ENCODE data around the gene FBXO44.
A peak's percentile ranks its signal among the peaks of the same experiment; 100 is the strongest.

The FBXO44 gene

DNA sequence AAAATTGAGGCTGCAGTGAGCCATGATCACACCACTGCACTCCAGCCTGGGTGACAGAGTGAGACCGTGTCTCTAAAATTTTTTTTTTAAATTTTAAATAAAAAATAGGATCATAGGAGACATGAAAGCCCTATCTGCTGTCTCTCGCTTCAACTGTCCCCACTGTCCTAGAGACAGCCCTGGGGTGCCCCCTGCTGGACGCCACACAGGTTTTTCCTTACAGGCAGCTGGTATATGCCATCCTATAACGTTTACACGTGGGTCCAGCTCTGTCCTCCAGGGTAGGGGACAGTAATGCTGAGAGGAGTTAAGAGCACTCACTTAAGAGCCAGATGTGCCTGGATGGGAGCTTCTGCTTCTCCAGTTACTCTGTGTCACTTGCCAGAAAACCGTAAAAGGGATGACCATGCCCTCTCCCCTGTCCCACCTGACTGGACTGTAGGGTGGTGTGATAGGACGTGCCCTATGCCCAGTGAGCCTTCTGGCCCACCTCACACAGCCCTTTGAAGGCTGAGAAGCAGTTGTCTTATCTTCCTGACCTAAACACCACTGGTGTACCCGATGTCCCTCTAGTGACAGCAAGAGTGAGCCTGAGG, 8.9 kb upstream of the FBXO44 start:
- H3K27me3 Mint-ChIP-seq (ENCODE audit: low read depth) = peaks cover 5% of the 10 kb centered on the region
- DNase-seq (ENCODE audit: low spot score) = peak; percentile 67
- H3K4me1 Mint-ChIP-seq (ENCODE audit: low read depth) = peaks cover 7% of the 10 kb centered on the region
- H3K27ac Mint-ChIP-seq = no peak overlapping the region
- no peaks in the 10 kb centered on the region for H3K9me3 Mint-ChIP-seq
- H3K4me3 Mint-ChIP-seq = no peak overlapping the region
- H3K36me3 Mint-ChIP-seq (ENCODE audit: low read depth) = no peaks in the 10 kb centered on the region

DNA sequence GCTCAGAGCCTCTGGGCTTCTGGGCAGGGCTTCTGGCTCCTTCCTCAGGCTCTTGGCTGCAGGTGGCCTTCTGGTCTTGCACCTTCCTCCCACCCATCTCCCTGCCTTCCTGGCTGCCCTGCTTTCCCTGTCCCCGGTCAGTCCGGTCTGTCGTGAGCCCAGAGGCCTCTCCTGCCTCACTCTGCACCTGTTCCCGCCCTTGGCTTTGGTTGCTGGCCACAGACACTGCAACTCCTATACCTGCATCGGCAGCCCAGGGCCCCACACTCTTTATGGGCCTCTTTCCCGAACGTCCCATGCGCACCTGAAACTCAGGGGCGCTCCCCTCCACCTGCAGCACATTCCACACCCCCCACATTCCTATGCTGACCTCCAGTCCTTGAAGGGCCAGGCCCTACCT, 8.4 kb upstream of the FBXO44 start:
- no peaks in the 10 kb centered on the region for H3K36me3 Mint-ChIP-seq (ENCODE audit: low read depth)
- DNase-seq (ENCODE audit: low spot score) = no peak
- H3K27ac Mint-ChIP-seq = no peak overlapping the region
- peaks cover 6% of the 10 kb centered on the region for H3K27me3 Mint-ChIP-seq (ENCODE audit: low read depth)
- no peaks in the 10 kb centered on the region for H3K9me3 Mint-ChIP-seq
- H3K4me3 Mint-ChIP-seq = no peak overlapping the region
- H3K4me1 Mint-ChIP-seq (ENCODE audit: low read depth) = peaks cover 11% of the 10 kb centered on the region

DNA sequence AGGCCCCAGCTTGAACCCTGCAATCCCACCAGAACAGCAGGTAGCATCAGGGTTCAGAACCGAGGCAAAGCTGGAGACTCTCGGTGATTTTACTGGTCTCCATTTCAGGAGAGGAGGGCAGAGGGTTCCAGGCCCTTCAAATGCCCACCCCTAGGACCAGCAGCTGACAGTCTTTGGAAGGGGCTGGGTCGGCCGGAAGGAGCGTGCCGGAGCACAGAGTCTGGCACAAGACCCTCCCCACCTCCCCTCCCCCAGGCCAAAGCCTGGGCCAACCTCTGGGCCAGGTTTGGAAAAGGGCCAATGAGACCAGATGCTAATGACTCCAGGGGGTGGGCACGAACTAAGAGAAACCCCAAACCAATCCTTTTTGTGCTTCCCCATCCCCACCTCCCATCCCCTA, 7.3 kb upstream of the FBXO44 start:
- Mint-ChIP-seq H3K36me3 (ENCODE audit: low read depth) (no peaks in the 10 kb centered on the region), H3K4me1 (ENCODE audit: low read depth) (peaks cover 10% of the 10 kb centered on the region), H3K27me3 (ENCODE audit: low read depth) (peaks cover 11% of the 10 kb centered on the region), H3K4me3 (no peak overlapping the region), H3K9me3 (no peaks in the 10 kb centered on the region), H3K27ac (no peak overlapping the region)
- no peak for DNase-seq (ENCODE audit: low spot score)

DNA sequence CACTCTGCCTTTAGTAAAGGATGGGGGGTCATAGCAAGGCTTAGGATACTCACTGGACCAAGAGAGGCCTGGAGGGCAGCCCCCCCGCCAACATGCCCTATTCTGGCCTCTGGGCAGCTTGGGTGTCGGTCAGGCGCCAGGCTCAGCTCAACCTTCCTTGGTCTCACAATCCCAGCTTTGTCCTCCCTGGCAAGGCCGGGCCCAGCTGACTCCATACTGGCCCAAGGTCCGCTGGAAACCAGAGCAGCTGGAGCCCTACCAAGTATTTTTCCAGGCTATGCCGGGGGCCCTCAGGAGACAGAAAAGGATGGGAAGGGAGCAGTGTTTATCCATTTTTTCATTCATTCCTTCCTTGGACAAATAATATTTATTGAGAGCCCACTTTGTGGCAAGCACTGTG, 6.6 kb upstream of the FBXO44 start:
- DNase-seq (ENCODE audit: low spot score) = no peak

DNA sequence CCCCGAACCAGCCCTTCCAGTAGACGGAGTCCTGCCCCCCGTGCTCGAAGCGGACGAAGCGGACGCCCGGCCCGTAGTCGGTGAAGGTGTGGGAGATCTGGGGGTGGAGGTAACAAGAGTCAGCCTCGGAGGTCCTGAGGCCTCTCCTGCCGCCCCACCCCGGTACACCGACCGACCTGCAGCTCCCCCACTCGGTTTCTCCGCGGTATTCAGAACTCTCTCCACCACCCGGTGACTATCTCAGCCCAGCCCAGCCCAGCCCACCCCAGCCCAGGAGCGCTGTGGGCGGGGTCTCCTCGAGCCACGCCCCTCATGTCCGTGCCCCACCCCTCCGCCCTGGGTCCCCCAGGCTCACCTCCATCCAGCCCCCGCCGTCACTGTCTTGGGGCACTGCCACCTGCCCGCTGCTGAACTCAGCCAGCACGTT, 5.9 kb upstream of the FBXO44 start:
- Mint-ChIP-seq H3K9me3 (no peaks in the 10 kb centered on the region), H3K36me3 (ENCODE audit: low read depth) (no peaks in the 10 kb centered on the region), H3K4me1 (ENCODE audit: low read depth) (peaks cover 10% of the 10 kb centered on the region), H3K27ac (no peak overlapping the region), H3K27me3 (ENCODE audit: low read depth) (peaks cover 12% of the 10 kb centered on the region), H3K4me3 (peak overlapping the region; percentile 42)
- peak; percentile 24 for DNase-seq (ENCODE audit: low spot score)

More for the DNA sequence above, 6.6 kb upstream of the FBXO44 start:
- no peak overlapping the region for H3K27ac Mint-ChIP-seq
- H3K4me1 Mint-ChIP-seq (ENCODE audit: low read depth) = peaks cover 10% of the 10 kb centered on the region
- no peaks in the 10 kb centered on the region for H3K9me3 Mint-ChIP-seq
- no peaks in the 10 kb centered on the region for H3K36me3 Mint-ChIP-seq (ENCODE audit: low read depth)
- H3K4me3 Mint-ChIP-seq = no peak overlapping the region
- H3K27me3 Mint-ChIP-seq (ENCODE audit: low read depth) = peaks cover 12% of the 10 kb centered on the region

DNA sequence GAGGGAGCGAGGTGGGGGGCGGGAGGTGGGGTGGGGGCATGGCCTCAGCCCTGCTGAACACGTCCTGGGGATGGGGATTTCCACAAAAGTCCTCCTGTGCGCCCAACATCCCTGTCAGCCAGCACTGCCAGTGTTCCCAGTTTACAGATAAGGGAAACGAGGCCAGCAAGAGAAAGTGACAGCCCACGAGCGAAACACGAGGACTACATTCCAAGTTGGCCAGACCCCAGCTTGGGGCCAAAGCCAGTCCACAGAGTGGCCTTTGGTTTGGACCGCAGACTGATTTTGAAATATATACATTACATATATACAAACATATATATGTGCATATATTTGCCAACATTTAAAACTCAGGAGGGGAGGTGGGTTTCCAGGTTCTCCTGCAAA, 5.4 kb upstream of the FBXO44 start:
- peaks cover 10% of the 10 kb centered on the region for H3K4me1 Mint-ChIP-seq (ENCODE audit: low read depth)
- H3K4me3 Mint-ChIP-seq = no peak overlapping the region
- H3K27ac Mint-ChIP-seq = no peak overlapping the region
- DNase-seq (ENCODE audit: low spot score) = no peak
- H3K27me3 Mint-ChIP-seq (ENCODE audit: low read depth) = peaks cover 12% of the 10 kb centered on the region
- no peaks in the 10 kb centered on the region for H3K9me3 Mint-ChIP-seq
- H3K36me3 Mint-ChIP-seq (ENCODE audit: low read depth) = no peaks in the 10 kb centered on the region

DNA sequence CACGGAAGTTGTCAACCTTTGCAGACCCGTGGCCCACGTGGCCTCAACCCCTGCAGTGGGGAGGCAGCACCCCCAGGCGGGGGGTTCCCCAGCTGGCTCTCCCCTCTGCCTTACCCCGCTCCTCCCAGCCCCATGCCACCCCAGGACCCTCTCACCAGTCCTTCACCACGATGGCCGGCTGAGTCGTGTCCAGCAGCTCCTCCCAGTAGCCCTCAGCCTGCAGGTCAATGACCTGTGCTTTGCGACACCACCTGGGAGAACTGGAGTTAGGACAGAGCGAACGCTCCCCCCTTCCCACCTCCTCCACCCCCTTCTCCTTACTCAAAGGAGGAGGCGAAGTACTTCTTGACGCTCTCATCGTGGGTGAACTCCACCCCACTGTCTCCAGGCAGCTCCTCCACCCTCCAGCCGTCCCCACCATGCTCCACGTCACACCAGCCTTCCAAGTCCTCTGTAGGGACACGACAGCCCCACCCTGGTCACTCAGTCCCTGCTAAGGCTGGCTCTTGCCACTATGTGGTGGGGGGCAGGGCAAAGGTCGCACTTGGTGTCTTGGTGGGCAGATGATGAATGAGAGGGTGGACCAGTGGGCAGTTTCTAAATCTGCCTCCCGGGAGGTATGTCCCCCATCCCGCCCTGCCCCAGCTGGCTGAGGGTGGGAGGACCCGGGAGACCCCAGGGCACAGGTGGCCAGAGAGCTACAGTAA, 4.9 kb upstream of the FBXO44 start:
- Mint-ChIP-seq H3K36me3 (ENCODE audit: low read depth) (no peaks in the 10 kb centered on the region), H3K4me1 (ENCODE audit: low read depth) (peaks cover 10% of the 10 kb centered on the region), H3K4me3 (peak overlapping the region; percentile 38), H3K9me3 (no peaks in the 10 kb centered on the region), H3K27me3 (ENCODE audit: low read depth) (peaks cover 12% of the 10 kb centered on the region), H3K27ac (no peak overlapping the region)
- no peak for DNase-seq (ENCODE audit: low spot score)

DNA sequence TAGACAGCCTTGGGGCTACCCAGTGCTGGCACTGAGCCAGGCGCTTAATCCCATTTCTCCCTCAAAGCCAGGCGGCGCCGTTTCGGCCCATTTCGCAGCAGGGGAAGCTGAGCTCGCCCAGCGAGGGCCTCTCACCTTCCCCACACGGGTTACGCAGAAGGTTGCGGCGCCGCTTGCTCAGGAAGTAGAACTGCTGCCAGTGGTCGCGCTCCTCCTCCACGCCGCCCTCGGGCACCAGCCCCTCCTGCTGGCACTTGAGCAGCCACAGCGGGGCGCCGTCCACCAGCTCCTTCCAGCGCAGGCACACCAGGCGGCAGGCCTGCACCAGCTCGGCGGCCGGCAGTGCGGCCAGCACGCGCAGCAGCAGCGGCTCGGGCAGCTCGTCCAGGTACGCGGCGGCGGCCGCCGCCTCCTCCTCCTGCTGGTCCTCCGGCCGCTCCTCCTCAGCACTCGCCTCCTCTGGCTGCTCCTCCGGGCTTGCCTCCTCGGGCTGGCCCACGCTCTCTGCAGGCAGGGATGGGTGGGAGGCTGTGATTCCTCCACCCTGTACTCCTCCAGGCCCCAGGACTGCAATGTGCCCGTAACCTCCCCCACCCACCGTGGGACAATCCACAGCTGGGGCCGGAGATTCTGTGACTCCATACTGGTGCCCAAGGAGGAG, 4.2 kb upstream of the FBXO44 start:
- DNase-seq (ENCODE audit: low spot score) = peak; percentile 78
- Mint-ChIP-seq H3K4me1 (ENCODE audit: low read depth) (peaks cover 12% of the 10 kb centered on the region), H3K27ac (no peak overlapping the region), H3K36me3 (ENCODE audit: low read depth) (no peaks in the 10 kb centered on the region), H3K9me3 (no peaks in the 10 kb centered on the region), H3K27me3 (ENCODE audit: low read depth) (peaks cover 12% of the 10 kb centered on the region), H3K4me3 (peak overlapping the region; percentile 62)

DNA sequence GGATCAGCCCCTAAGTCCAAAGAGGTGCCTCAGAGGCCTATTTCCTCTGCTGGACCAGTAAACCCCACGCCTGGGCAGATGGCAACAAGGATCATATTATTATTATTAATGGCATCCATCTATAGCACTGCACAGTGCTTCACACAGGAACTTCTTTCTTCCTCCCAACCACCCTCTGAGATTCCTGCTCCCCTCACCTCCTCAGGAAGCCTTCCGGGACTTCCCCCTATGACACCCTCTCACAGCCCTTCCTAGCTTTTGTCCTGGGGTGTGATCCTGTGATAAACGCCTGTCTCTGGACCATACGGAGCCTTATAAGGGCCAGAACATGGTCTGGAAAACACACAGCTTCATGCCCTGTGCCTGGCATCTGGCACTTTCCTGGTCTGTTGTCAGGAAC, 3.7 kb upstream of the FBXO44 start:
- Mint-ChIP-seq H3K4me1 (ENCODE audit: low read depth) (peaks cover 15% of the 10 kb centered on the region), H3K27ac (no peak overlapping the region), H3K9me3 (no peaks in the 10 kb centered on the region), H3K27me3 (ENCODE audit: low read depth) (peaks cover 12% of the 10 kb centered on the region), H3K36me3 (ENCODE audit: low read depth) (no peaks in the 10 kb centered on the region), H3K4me3 (peak overlapping the region; percentile 62)
- no peak for DNase-seq (ENCODE audit: low spot score)

DNA sequence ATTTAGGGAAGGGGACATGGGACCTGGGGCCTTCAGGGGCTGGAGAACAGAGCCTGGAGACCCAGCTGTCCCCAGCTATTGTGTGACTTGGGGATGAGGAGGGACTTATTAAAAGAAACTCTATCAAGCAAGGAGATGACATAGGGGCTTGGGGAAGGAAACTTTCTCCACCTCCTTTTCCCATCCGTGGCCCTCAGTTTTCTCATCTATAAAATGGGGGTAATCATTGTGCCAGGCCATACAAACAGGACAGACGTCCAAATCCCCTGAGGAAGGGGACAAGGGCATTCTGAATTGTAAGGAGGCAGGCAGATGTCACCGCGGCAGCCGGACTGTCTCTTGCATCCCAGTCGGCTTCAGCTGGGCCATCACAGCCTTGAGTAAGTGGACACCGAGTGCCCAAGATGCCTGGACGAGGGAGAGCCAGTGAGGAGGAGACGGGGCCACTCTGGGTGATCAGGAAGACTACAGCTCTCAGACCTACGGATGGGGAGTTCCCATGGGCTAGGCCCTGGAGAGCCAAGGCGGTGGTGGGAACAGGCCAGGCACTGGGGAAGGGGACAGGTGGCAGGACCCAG, 2.4 kb upstream of the FBXO44 start:
- Mint-ChIP-seq H3K27me3 (ENCODE audit: low read depth) (peaks cover 12% of the 10 kb centered on the region), H3K9me3 (no peaks in the 10 kb centered on the region)

DNA sequence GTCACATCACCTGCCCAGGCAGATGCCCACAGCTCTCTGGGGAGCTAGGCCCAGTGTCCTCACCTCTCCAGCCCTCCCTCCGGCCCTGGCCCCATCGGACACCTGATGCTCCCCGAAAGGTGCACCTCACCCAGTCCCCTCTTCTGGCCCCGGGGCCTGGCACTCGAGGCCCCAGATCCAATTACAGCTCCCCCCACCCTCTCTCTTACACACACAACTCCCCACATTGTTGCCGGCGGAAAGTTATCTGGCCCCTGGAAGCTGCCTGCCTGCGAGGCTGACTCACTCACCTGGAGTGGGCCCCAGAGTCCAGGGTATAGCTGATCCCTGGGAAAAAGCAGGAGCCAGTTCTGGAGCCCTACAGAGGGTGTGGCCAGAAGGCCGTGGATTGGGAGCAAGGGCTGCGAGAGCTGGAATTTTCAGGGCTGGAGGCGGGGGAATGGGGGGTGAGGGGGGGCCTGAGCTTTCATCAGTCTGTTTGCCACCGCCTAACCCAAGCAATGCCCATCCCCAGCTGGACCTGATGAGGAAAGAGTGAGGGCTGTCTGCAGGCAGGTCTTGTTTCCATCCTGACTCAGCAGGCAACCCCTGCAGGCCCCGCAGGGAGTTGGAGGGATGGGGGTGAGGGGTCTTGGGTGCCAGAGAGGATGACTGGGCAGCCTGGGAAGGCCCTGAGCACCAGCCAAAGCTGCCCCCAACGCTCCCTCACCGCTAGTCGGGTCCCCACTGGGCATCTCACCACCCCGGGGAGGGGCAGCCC, 1.4 kb upstream of the FBXO44 start:
- Mint-ChIP-seq H3K27ac (no peak overlapping the region), H3K4me3 (peak overlapping the region; percentile 45)

More for the DNA sequence above, 2.4 kb upstream of the FBXO44 start:
- no peak overlapping the region for H3K27ac Mint-ChIP-seq
- no peak for DNase-seq (ENCODE audit: low spot score)
- peaks cover 15% of the 10 kb centered on the region for H3K4me1 Mint-ChIP-seq (ENCODE audit: low read depth)
- peaks cover 6% of the 10 kb centered on the region for H3K36me3 Mint-ChIP-seq (ENCODE audit: low read depth)
- peak overlapping the region; percentile 33 for H3K4me3 Mint-ChIP-seq

DNA sequence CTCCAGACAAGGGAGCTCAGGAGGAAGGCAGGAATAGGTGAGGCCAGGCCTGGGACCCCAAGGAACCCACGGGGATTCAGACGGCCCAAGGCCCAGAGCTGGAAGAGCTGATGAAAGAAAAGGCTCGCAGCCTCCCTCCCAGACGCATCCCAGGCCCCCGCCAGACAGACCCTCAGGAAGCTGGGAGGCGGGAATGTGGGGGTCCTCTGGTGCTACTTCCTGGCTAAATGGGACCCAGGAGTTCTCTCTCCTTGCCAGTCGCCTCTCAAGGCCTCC, 878 bp upstream of the FBXO44 start:
- no peak for DNase-seq (ENCODE audit: low spot score)
- H3K27ac Mint-ChIP-seq = no peak overlapping the region
- peaks cover 12% of the 10 kb centered on the region for H3K27me3 Mint-ChIP-seq (ENCODE audit: low read depth)
- H3K4me1 Mint-ChIP-seq (ENCODE audit: low read depth) = peaks cover 15% of the 10 kb centered on the region
- peaks cover 12% of the 10 kb centered on the region for H3K36me3 Mint-ChIP-seq (ENCODE audit: low read depth)
- H3K4me3 Mint-ChIP-seq = peak overlapping the region; percentile 45
- H3K9me3 Mint-ChIP-seq = no peaks in the 10 kb centered on the region

More for the DNA sequence above, 1.4 kb upstream of the FBXO44 start:
- Mint-ChIP-seq H3K9me3 (no peaks in the 10 kb centered on the region), H3K27me3 (ENCODE audit: low read depth) (peaks cover 12% of the 10 kb centered on the region), H3K36me3 (ENCODE audit: low read depth) (peaks cover 12% of the 10 kb centered on the region), H3K4me1 (ENCODE audit: low read depth) (peaks cover 15% of the 10 kb centered on the region)
- no peak for DNase-seq (ENCODE audit: low spot score)

DNA sequence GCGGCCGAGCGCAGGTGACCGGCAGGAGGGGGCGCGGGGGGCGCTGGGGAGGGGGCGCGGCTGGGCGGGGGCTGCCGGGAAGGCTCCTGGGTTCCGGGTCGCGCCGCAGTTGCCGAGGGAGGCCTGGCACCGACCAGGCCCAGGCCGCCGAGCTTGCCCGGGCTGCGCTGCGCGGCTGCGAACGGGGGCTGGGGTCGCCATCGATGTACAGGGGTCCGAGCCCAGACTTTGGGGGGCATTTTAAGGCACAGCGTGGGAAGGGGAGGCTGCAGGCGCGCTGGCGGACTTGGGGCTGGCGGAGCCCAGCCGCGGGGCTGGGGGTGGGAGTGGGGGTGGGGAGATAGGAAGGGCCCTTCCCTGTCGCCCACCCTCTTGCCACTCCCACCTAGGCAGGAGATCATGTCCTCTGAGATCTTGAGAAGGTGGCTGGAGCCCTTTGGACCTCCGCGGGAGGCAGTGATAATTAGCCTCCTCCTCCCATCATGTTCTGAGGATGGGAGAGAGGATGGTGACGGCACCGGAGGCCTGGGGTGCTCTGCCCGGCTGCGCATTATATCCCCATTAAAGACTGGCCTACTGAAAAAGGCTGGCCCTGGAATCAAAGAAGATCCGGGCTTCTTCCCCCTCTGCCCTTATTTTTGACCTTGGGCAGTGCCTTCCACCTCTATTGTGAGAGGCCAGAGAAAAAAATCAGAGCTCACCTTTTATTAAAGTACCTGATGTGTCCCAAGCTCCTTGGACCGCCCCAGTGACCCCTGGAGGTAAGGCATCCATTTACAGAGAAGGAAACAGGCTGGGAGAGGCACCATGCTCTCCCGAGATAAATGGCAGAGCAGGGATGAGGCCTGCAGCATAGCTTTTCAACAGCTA, 497 bp downstream of the FBXO44 start:
- Mint-ChIP-seq H3K27me3 (ENCODE audit: low read depth) (peaks cover 9% of the 10 kb centered on the region), H3K9me3 (no peaks in the 10 kb centered on the region), H3K36me3 (ENCODE audit: low read depth) (peaks cover 12% of the 10 kb centered on the region), H3K27ac (no peak overlapping the region), H3K4me1 (ENCODE audit: low read depth) (peaks cover 11% of the 10 kb centered on the region), H3K4me3 (peak overlapping the region; percentile 72)
- DNase-seq (ENCODE audit: low spot score) = no peak

Measured in T-helper 2 cell treated with Interferon-gamma antibody and Interleukin-4, amounts not matched to agents 5 μg/mL and 100 μg/mL, for 36 hours (primary cell).